ENCODE measurements around the gene USP26.

DNA sequence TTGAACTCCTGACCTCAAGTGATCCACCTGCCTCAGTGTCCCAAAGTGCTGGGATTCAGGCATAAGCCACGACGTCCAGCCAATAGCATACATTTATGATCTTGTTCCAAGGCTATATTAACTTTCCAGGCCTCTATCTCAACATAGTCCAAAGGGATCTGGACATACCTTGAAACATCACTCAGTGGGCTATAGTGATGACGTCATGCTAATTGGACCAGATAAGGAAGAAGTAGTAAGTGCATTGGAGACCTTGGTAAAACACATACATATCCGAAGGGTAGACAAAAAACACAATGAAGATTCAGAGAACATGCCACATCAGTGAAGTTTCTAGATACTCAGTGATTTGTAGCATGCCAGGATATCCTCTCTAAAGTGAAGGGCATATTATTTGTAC lies 37.4 kb upstream of the USP26 start:
- TF ChIP-seq POLR2AphosphoS5 (IDR thresholded peaks at IDR 0.05; ENCODE audit: low read depth, low read length) (no peak), TAF1 (IDR thresholded peaks at IDR 0.05; ENCODE audit: borderline replicate concordance, insufficient read depth, low read length) (no peak), SIN3A (IDR thresholded peaks at IDR 0.05; ENCODE audit: borderline replicate concordance, insufficient read depth, low read length) (no peak)
- TF ChIP-seq, protein P1, sequence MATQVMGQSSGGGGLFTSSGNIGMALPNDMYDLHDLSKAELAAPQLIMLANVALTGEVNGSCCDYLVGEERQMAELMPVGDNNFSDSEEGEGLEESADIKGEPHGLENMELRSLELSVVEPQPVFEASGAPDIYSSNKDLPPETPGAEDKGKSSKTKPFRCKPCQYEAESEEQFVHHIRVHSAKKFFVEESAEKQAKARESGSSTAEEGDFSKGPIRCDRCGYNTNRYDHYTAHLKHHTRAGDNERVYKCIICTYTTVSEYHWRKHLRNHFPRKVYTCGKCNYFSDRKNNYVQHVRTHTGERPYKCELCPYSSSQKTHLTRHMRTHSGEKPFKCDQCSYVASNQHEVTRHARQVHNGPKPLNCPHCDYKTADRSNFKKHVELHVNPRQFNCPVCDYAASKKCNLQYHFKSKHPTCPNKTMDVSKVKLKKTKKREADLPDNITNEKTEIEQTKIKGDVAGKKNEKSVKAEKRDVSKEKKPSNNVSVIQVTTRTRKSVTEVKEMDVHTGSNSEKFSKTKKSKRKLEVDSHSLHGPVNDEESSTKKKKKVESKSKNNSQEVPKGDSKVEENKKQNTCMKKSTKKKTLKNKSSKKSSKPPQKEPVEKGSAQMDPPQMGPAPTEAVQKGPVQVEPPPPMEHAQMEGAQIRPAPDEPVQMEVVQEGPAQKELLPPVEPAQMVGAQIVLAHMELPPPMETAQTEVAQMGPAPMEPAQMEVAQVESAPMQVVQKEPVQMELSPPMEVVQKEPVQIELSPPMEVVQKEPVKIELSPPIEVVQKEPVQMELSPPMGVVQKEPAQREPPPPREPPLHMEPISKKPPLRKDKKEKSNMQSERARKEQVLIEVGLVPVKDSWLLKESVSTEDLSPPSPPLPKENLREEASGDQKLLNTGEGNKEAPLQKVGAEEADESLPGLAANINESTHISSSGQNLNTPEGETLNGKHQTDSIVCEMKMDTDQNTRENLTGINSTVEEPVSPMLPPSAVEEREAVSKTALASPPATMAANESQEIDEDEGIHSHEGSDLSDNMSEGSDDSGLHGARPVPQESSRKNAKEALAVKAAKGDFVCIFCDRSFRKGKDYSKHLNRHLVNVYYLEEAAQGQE (IDR thresholded peaks at IDR 0.05; ENCODE audit: insufficient read depth in 1 of 2, low read depth in 2 of 2, low read length in 2 of 2): no peak

Data from PFSK-1 (cell line).